ENCODE results near the gene ROM1. TPM values are rescaled to one million over a fixed set of nuclear protein-coding genes. Genes with fewer than 3 reads are reported as not detected.

Gene ROM1
- total RNA-seq, 1 experiment from 2014 or later, result 0.94 TPM

DNA sequence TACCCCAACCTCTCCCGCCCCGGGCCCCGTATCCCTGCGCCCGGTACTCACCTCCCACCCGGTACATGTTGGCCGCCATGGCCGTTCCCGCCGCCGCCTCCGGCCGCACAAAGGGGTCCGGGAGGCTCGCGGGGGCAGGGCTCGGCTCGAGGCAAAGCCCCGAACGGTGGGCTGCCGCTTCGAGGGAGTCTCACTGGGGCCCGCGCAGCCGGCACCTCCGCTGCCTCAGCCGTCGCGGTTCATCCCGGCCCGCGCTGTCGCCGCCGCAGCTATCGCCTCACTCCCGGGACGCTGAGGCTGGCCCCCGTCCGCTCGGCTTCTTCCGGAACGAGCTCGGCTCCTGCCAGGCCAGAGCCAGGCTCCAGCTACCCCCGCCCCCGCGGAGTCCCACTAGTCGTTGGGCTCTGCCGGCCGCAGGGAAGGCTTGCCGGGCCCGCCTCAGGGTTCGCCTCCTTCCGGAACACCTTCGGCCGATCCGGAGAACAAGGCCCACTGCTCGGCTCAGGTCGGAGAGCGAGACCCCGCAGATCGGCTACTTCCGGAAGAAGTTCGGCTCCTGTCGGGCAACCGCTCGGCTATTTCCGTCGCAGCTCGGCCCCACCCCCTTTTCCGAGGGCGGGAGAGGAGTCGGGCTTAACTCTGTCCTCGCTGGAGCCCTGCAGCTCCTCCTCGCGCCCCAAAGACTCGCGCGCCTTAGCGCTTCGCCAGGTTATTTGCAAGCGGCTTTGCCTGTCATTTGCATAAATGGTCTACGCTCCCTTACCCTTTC, 11.5 kb upstream of the ROM1 start, which contains the start of gene MTA2 (continued):
- TF ChIP-seq KAT7 (CRISPR knock-in tag; IDR thresholded peaks at IDR 0.05; ENCODE audit: borderline replicate concordance) (no peak), SMAD4 (CRISPR knock-in tag; IDR thresholded peaks at IDR 0.05) (no peak), NR2C2 (CRISPR knock-in tag; IDR thresholded peaks at IDR 0.05) (no peak), SOX15 (CRISPR knock-in tag; IDR thresholded peaks at IDR 0.05) (no peak), GRHL2 (CRISPR knock-in tag; IDR thresholded peaks at IDR 0.05; ENCODE audit: insufficient replicate concordance, severe bottlenecking) (no peak), JUN (CRISPR knock-in tag; IDR thresholded peaks at IDR 0.05) (no peak), HMGA2 (CRISPR knock-in tag; IDR thresholded peaks at IDR 0.05) (no peak), GTF2I (CRISPR knock-in tag; conservative IDR thresholded peaks at IDR 0.05) (no peak), MXD4 (CRISPR knock-in tag; IDR thresholded peaks at IDR 0.05; ENCODE audit: borderline replicate concordance) (no peak), FOXJ3 (CRISPR knock-in tag; IDR thresholded peaks at IDR 0.05; ENCODE audit: borderline replicate concordance) (no peak), TEAD1 (CRISPR knock-in tag; IDR thresholded peaks at IDR 0.05) (peak; percentile 48; the same call in 1 of the 2 replicates), ZNF416 (CRISPR knock-in tag; IDR thresholded peaks at IDR 0.05) (peak; percentile 74; the same call in 1 of the 2 replicates), JAZF1 (CRISPR knock-in tag; IDR thresholded peaks at IDR 0.05) (no peak), ZNF138 (CRISPR knock-in tag; conservative IDR thresholded peaks at IDR 0.05) (no peak), SMAD3 (CRISPR knock-in tag; IDR thresholded peaks at IDR 0.05; ENCODE audit: borderline replicate concordance) (no peak), FOXK1 (CRISPR knock-in tag; IDR thresholded peaks at IDR 0.05) (no peak), CREM (CRISPR knock-in tag; IDR thresholded peaks at IDR 0.05) (no peak), ETV6 (CRISPR knock-in tag; IDR thresholded peaks at IDR 0.05) (0 out of 2 replicates have a peak, but pooled peaks have one; percentile 25), TEAD4 (CRISPR knock-in tag; IDR thresholded peaks at IDR 0.05) (no peak), PRRX2 (CRISPR knock-in tag; IDR thresholded peaks at IDR 0.05) (no peak)
- TF ChIP-seq, protein P1, sequence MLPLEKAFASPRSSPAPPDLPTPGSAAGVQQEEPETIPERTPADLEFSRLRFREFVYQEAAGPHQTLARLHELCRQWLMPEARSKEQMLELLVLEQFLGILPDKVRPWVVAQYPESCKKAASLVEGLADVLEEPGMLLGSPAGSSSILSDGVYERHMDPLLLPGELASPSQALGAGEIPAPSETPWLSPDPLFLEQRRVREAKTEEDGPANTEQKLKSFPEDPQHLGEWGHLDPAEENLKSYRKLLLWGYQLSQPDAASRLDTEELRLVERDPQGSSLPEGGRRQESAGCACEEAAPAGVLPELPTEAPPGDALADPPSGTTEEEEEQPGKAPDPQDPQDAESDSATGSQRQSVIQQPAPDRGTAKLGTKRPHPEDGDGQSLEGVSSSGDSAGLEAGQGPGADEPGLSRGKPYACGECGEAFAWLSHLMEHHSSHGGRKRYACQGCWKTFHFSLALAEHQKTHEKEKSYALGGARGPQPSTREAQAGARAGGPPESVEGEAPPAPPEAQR (CRISPR knock-in tag; IDR thresholded peaks at IDR 0.05), result no peak
- TF ChIP-seq, protein P2, sequence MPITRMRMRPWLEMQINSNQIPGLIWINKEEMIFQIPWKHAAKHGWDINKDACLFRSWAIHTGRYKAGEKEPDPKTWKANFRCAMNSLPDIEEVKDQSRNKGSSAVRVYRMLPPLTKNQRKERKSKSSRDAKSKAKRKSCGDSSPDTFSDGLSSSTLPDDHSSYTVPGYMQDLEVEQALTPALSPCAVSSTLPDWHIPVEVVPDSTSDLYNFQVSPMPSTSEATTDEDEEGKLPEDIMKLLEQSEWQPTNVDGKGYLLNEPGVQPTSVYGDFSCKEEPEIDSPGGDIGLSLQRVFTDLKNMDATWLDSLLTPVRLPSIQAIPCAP (CRISPR knock-in tag; IDR thresholded peaks at IDR 0.05), result no peak
- TF ChIP-seq, protein P3, sequence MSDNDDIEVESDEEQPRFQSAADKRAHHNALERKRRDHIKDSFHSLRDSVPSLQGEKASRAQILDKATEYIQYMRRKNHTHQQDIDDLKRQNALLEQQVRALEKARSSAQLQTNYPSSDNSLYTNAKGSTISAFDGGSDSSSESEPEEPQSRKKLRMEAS (CRISPR knock-in tag; IDR thresholded peaks at IDR 0.05), result no peak; the same call in 1 of the 2 replicates
- TF ChIP-seq, protein P4, sequence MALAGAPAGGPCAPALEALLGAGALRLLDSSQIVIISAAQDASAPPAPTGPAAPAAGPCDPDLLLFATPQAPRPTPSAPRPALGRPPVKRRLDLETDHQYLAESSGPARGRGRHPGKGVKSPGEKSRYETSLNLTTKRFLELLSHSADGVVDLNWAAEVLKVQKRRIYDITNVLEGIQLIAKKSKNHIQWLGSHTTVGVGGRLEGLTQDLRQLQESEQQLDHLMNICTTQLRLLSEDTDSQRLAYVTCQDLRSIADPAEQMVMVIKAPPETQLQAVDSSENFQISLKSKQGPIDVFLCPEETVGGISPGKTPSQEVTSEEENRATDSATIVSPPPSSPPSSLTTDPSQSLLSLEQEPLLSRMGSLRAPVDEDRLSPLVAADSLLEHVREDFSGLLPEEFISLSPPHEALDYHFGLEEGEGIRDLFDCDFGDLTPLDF (CRISPR knock-in tag; IDR thresholded peaks at IDR 0.05), result no peak
- TF ChIP-seq, protein P5, sequence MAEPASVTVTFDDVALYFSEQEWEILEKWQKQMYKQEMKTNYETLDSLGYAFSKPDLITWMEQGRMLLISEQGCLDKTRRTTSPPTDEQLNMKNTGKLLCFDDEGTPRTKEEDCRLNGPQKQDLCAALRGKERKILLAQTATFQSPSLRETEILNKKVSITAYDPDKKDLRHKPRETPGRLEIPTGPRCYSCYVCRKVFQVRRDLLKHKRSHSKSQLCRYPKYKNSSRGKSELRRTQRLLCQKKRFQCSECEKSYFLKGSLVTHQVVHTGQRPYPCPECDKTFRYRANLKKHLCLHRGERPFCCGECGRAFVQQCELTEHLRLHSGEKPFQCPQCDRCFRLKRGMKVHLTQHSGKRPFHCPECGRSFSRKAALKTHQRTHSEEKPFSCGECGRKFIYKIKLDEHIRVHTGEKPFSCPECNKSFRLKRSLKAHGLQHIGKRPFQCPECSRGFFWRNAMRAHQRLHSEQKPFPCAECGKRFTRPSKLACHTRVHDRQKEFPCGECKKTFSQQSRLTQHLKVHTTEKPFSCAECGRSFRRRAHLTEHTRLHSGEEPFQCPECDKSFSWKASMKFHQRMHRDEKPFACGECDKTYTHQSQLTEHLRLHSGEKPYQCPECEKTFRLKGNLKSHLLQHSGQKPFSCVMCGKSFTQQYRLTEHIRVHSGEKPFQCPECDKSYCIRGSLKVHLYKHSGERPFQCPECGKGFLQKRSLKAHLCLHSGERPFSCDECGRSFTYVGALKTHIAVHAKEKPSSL (CRISPR knock-in tag; conservative IDR thresholded peaks at IDR 0.05), result no peak
- TF ChIP-seq, protein P6, sequence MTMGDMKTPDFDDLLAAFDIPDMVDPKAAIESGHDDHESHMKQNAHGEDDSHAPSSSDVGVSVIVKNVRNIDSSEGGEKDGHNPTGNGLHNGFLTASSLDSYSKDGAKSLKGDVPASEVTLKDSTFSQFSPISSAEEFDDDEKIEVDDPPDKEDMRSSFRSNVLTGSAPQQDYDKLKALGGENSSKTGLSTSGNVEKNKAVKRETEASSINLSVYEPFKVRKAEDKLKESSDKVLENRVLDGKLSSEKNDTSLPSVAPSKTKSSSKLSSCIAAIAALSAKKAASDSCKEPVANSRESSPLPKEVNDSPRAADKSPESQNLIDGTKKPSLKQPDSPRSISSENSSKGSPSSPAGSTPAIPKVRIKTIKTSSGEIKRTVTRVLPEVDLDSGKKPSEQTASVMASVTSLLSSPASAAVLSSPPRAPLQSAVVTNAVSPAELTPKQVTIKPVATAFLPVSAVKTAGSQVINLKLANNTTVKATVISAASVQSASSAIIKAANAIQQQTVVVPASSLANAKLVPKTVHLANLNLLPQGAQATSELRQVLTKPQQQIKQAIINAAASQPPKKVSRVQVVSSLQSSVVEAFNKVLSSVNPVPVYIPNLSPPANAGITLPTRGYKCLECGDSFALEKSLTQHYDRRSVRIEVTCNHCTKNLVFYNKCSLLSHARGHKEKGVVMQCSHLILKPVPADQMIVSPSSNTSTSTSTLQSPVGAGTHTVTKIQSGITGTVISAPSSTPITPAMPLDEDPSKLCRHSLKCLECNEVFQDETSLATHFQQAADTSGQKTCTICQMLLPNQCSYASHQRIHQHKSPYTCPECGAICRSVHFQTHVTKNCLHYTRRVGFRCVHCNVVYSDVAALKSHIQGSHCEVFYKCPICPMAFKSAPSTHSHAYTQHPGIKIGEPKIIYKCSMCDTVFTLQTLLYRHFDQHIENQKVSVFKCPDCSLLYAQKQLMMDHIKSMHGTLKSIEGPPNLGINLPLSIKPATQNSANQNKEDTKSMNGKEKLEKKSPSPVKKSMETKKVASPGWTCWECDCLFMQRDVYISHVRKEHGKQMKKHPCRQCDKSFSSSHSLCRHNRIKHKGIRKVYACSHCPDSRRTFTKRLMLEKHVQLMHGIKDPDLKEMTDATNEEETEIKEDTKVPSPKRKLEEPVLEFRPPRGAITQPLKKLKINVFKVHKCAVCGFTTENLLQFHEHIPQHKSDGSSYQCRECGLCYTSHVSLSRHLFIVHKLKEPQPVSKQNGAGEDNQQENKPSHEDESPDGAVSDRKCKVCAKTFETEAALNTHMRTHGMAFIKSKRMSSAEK (CRISPR knock-in tag; IDR thresholded peaks at IDR 0.05; ENCODE audit: borderline replicate concordance), result no peak
- TF ChIP-seq, protein P7, sequence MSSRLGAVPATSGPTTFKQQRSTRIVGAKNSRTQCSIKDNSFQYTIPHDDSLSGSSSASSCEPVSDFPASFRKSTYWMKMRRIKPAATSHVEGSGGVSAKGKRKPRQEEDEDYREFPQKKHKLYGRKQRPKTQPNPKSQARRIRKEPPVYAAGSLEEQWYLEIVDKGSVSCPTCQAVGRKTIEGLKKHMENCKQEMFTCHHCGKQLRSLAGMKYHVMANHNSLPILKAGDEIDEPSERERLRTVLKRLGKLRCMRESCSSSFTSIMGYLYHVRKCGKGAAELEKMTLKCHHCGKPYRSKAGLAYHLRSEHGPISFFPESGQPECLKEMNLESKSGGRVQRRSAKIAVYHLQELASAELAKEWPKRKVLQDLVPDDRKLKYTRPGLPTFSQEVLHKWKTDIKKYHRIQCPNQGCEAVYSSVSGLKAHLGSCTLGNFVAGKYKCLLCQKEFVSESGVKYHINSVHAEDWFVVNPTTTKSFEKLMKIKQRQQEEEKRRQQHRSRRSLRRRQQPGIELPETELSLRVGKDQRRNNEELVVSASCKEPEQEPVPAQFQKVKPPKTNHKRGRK (CRISPR knock-in tag; IDR thresholded peaks at IDR 0.05; ENCODE audit: borderline replicate concordance), result no peak
- TF ChIP-seq, protein P8, sequence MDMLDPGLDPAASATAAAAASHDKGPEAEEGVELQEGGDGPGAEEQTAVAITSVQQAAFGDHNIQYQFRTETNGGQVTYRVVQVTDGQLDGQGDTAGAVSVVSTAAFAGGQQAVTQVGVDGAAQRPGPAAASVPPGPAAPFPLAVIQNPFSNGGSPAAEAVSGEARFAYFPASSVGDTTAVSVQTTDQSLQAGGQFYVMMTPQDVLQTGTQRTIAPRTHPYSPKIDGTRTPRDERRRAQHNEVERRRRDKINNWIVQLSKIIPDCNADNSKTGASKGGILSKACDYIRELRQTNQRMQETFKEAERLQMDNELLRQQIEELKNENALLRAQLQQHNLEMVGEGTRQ (CRISPR knock-in tag; IDR thresholded peaks at IDR 0.05), result no peak

All from WTC11 (cell line).